ENCODE measurements around the gene PSMG3. TPM values are rescaled to one million over a fixed set of nuclear protein-coding genes. Genes with fewer than 3 reads are reported as not detected.

The PSMG3 gene
- total RNA-seq, 5 donors from 2014 or later (not counting 1 experiment from before 2014, with no cell fraction given): 17.6 to 28.5 (median 20.6) TPM

- Mint-ChIP-seq H3K27me3 (no peaks in the 10 kb centered on the region), H3K4me1 (peaks cover 0 to 3% (median under 1%) of the 10 kb centered on the region in 3 donors), H3K9me3 (no peaks in the 10 kb centered on the region), H3K27ac (no peak overlapping the region), H3K4me3 (no peak overlapping the region), H3K36me3 (no peaks in the 10 kb centered on the region)
- 92% methylated on average over 26 of the region's 28 CpGs for WGBS (ENCODE audit: insufficient coverage)
- H3K9me3 ChIP-seq: no peaks in the 10 kb centered on the region
- peaks cover 0 to 14% of the 10 kb centered on the region in 2 experiments for H3K27me3 ChIP-seq (replicated peaks in 1 of 2; ENCODE audit: control insufficient read depth in 2 of 2, extremely low read depth in 1 of 2, insufficient read depth in 2 of 2, low read length in 1 of 2)
- H3K27ac ChIP-seq (ENCODE audit: low read length): no peak overlapping the region
- no peak for DNase-seq
- POLR2A ChIA-PET: no interaction called here
- peaks cover 2 to 14% of the 10 kb centered on the region in 2 experiments for H3K4me1 ChIP-seq (ENCODE audit: control insufficient read depth in 1 of 2, extremely low read depth in 1 of 2, insufficient read depth in 2 of 2, low read length in 2 of 2)
- no peaks in the 10 kb centered on the region for H3K36me3 ChIP-seq (ENCODE audit: control insufficient read depth in 2 of 2, extremely low read depth in 1 of 2, insufficient read depth in 1 of 2, low read length in 1 of 2)
- no peak for ATAC-seq (replicated peaks in 1 of 4)
- CTCF ChIA-PET: interaction anchor here in 1 of 2 donors (0.6 kb wide), 1 partner anchor 223 kb away, joined by 6 read pairs; no protein-coding TSS in a partner anchor
- H3K4me3 ChIP-seq (ENCODE audit: control insufficient read depth in 1 of 2, extremely low read depth in 1 of 2, low read length in 1 of 2): no peak overlapping the region
Measured at GRCh38 chr7:1553512-1554210, 16.2 kb downstream of the PSMG3 start.

GRCh38 chr7:1552200-1552599 is 17.6 kb downstream of the PSMG3 start:
- Histone ChIP-seq H3K27ac (ENCODE audit: low read length) (no peak overlapping the region), H3K9me3 (no peaks in the 10 kb centered on the region), H3K27me3 (replicated peaks in 1 of 2; ENCODE audit: control insufficient read depth in 2 of 2, extremely low read depth in 1 of 2, insufficient read depth in 2 of 2, low read length in 1 of 2) (peaks cover 0 to 14% of the 10 kb centered on the region in 2 experiments), H3K4me3 (ENCODE audit: control insufficient read depth in 1 of 2, extremely low read depth in 1 of 2, low read length in 1 of 2) (no peak overlapping the region), H3K36me3 (ENCODE audit: control insufficient read depth in 2 of 2, extremely low read depth in 1 of 2, insufficient read depth in 1 of 2, low read length in 1 of 2) (no peaks in the 10 kb centered on the region), H3K4me1 (ENCODE audit: control insufficient read depth in 1 of 2, extremely low read depth in 1 of 2, insufficient read depth in 2 of 2, low read length in 2 of 2) (peaks cover 2 to 14% of the 10 kb centered on the region in 2 experiments)
- peaks cover 0 to 7% (median 6%) of the 10 kb centered on the region in 3 donors for H3K4me1 Mint-ChIP-seq
- ChIA-PET CTCF (no interaction called here), POLR2A (no interaction called here)
- no peaks in the 10 kb centered on the region for H3K9me3 Mint-ChIP-seq
- H3K27me3 Mint-ChIP-seq: no peaks in the 10 kb centered on the region
- WGBS (ENCODE audit: insufficient coverage): no CpG with 5 or more reads among the region's 7 CpGs
- no peak overlapping the region for H3K27ac Mint-ChIP-seq
- no peak for DNase-seq
- no peak for ATAC-seq (replicated peaks in 1 of 4)
- no peaks in the 10 kb centered on the region for H3K36me3 Mint-ChIP-seq
- no peak overlapping the region for H3K4me3 Mint-ChIP-seq

- Mint-ChIP-seq H3K4me1 (peaks cover 0 to 7% (median 3%) of the 10 kb centered on the region in 3 donors), H3K9me3 (no peaks in the 10 kb centered on the region), H3K27me3 (no peaks in the 10 kb centered on the region), H3K4me3 (no peak overlapping the region), H3K36me3 (no peaks in the 10 kb centered on the region), H3K27ac (no peak overlapping the region)
- peaks cover 0 to 6% of the 10 kb centered on the region in 2 donors for H3K36me3 ChIP-seq (ENCODE audit: control insufficient read depth in 2 of 2, extremely low read depth in 1 of 2, insufficient read depth in 1 of 2, low read length in 1 of 2)
- no peaks in the 10 kb centered on the region for H3K9me3 ChIP-seq
- H3K27ac ChIP-seq (ENCODE audit: low read length): no peak overlapping the region
- H3K4me1 ChIP-seq (ENCODE audit: control insufficient read depth in 1 of 2, extremely low read depth in 1 of 2, insufficient read depth in 2 of 2, low read length in 2 of 2): peaks cover 2 to 8% of the 10 kb centered on the region in 2 experiments
- POLR2A ChIA-PET: no interaction called here
- CTCF ChIA-PET: no interaction called here
- DNase-seq (no peak), ATAC-seq (replicated peaks in 1 of 4) (no peak)
- H3K27me3 ChIP-seq (replicated peaks in 1 of 2; ENCODE audit: control insufficient read depth in 2 of 2, extremely low read depth in 1 of 2, insufficient read depth in 2 of 2, low read length in 1 of 2): peaks cover 0 to 11% of the 10 kb centered on the region in 2 experiments
- WGBS (ENCODE audit: insufficient coverage): 99% methylated on average over 14 of the region's 17 CpGs
- H3K4me3 ChIP-seq (ENCODE audit: control insufficient read depth in 1 of 2, extremely low read depth in 1 of 2, low read length in 1 of 2): no peak overlapping the region
Measured at GRCh38 chr7:1550846-1551155, 19.0 kb downstream of the PSMG3 start.

- H3K9me3 Mint-ChIP-seq: no peaks in the 10 kb centered on the region
- CTCF ChIA-PET: no interaction called here
- H3K27ac Mint-ChIP-seq: no peak overlapping the region
- H3K9me3 ChIP-seq: no peaks in the 10 kb centered on the region
- WGBS (ENCODE audit: insufficient coverage): 95% methylated on average over 41 of the region's 42 CpGs
- H3K27me3 Mint-ChIP-seq: no peaks in the 10 kb centered on the region
- H3K4me1 Mint-ChIP-seq: peaks cover 0 to 7% (median 3%) of the 10 kb centered on the region in 3 donors
- no peak overlapping the region for H3K27ac ChIP-seq (ENCODE audit: low read length)
- no peaks in the 10 kb centered on the region for H3K36me3 Mint-ChIP-seq
- peaks cover 0 to 2% of the 10 kb centered on the region in 2 experiments for H3K4me1 ChIP-seq (ENCODE audit: control insufficient read depth in 1 of 2, extremely low read depth in 1 of 2, insufficient read depth in 2 of 2, low read length in 2 of 2)
- peak in 1 of 35 experiments; percentile 2 for DNase-seq
- peaks cover 0 to 10% of the 10 kb centered on the region in 2 experiments for H3K27me3 ChIP-seq (replicated peaks in 1 of 2; ENCODE audit: control insufficient read depth in 2 of 2, extremely low read depth in 1 of 2, insufficient read depth in 2 of 2, low read length in 1 of 2)
- no peak overlapping the region for H3K4me3 Mint-ChIP-seq
- no peak overlapping the region for H3K4me3 ChIP-seq (ENCODE audit: control insufficient read depth in 1 of 2, extremely low read depth in 1 of 2, low read length in 1 of 2)
- peaks cover 0 to 6% of the 10 kb centered on the region in 2 donors for H3K36me3 ChIP-seq (ENCODE audit: control insufficient read depth in 2 of 2, extremely low read depth in 1 of 2, insufficient read depth in 1 of 2, low read length in 1 of 2)
- POLR2A ChIA-PET: no interaction called here
- ATAC-seq (replicated peaks in 1 of 4): no peak
Measured at GRCh38 chr7:1550005-1550845, 19.6 kb downstream of the PSMG3 start.

GRCh38 chr7:1549357-1550004 is 20.4 kb downstream of the PSMG3 start:
- ATAC-seq (replicated peaks in 1 of 4) (no peak), DNase-seq (peak in 1 of 35 experiments; percentile 3)
- Mint-ChIP-seq H3K27me3 (no peaks in the 10 kb centered on the region), H3K27ac (no peak overlapping the region), H3K4me1 (peaks cover 0 to 7% (median 3%) of the 10 kb centered on the region in 3 donors), H3K9me3 (no peaks in the 10 kb centered on the region), H3K36me3 (no peaks in the 10 kb centered on the region), H3K4me3 (no peak overlapping the region)
- WGBS (ENCODE audit: insufficient coverage): 94% methylated on average over 21 of the region's 27 CpGs
- no peak overlapping the region for H3K4me3 ChIP-seq (ENCODE audit: control insufficient read depth in 1 of 2, extremely low read depth in 1 of 2, low read length in 1 of 2)
- no peak overlapping the region for H3K27ac ChIP-seq (ENCODE audit: low read length)
- no peaks in the 10 kb centered on the region for H3K4me1 ChIP-seq (ENCODE audit: control insufficient read depth in 1 of 2, extremely low read depth in 1 of 2, insufficient read depth in 2 of 2, low read length in 2 of 2)
- ChIA-PET CTCF (no interaction called here), POLR2A (no interaction called here)
- no peaks in the 10 kb centered on the region for H3K9me3 ChIP-seq
- peaks cover 0 to 3% of the 10 kb centered on the region in 2 experiments for H3K27me3 ChIP-seq (replicated peaks in 1 of 2; ENCODE audit: control insufficient read depth in 2 of 2, extremely low read depth in 1 of 2, insufficient read depth in 2 of 2, low read length in 1 of 2)
- peaks cover 0 to 6% of the 10 kb centered on the region in 2 donors for H3K36me3 ChIP-seq (ENCODE audit: control insufficient read depth in 2 of 2, extremely low read depth in 1 of 2, insufficient read depth in 1 of 2, low read length in 1 of 2)

GRCh38 chr7:1548944-1549343 is 20.9 kb downstream of the PSMG3 start:
- ChIA-PET CTCF (no interaction called here), POLR2A (no interaction called here)
- no peaks in the 10 kb centered on the region for H3K9me3 ChIP-seq
- Mint-ChIP-seq H3K36me3 (no peaks in the 10 kb centered on the region), H3K27ac (no peak overlapping the region), H3K4me1 (peaks cover 0 to 7% (median 3%) of the 10 kb centered on the region in 3 donors), H3K27me3 (no peaks in the 10 kb centered on the region), H3K4me3 (no peak overlapping the region), H3K9me3 (no peaks in the 10 kb centered on the region)
- DNase-seq: peak in 1 of 35 experiments; percentile 3
- no peaks in the 10 kb centered on the region for H3K4me1 ChIP-seq (ENCODE audit: control insufficient read depth in 1 of 2, extremely low read depth in 1 of 2, insufficient read depth in 2 of 2, low read length in 2 of 2)
- WGBS (ENCODE audit: insufficient coverage): 82% methylated on average over 14 of the region's 14 CpGs
- H3K4me3 ChIP-seq (ENCODE audit: control insufficient read depth in 1 of 2, extremely low read depth in 1 of 2, low read length in 1 of 2): no peak overlapping the region
- no peaks in the 10 kb centered on the region for H3K27me3 ChIP-seq (replicated peaks in 1 of 2; ENCODE audit: control insufficient read depth in 2 of 2, extremely low read depth in 1 of 2, insufficient read depth in 2 of 2, low read length in 1 of 2)
- H3K36me3 ChIP-seq (ENCODE audit: control insufficient read depth in 2 of 2, extremely low read depth in 1 of 2, insufficient read depth in 1 of 2, low read length in 1 of 2): peaks cover 2 to 6% of the 10 kb centered on the region in 2 donors
- no peak overlapping the region for H3K27ac ChIP-seq (ENCODE audit: low read length)
- ATAC-seq (replicated peaks in 1 of 4): no peak
